GM18870 (cell line): ENCODE measurements around the gene SYT2.
"Not testable (repeated sequence)": the region's sequence is repeated elsewhere in the genome, so short reads cannot be mapped to it uniquely, and the experiment has no call there.

Experiments used
- ATAC-seq: cut with Tn5 transposase; IDR thresholded peaks from one replicate; pipeline ENCODE4 v1.9.1; 2021; ENCODE audit warnings: moderate library complexity; ENCODE audit not compliant: unreplicated experiment

SYT2 gene

DNA sequence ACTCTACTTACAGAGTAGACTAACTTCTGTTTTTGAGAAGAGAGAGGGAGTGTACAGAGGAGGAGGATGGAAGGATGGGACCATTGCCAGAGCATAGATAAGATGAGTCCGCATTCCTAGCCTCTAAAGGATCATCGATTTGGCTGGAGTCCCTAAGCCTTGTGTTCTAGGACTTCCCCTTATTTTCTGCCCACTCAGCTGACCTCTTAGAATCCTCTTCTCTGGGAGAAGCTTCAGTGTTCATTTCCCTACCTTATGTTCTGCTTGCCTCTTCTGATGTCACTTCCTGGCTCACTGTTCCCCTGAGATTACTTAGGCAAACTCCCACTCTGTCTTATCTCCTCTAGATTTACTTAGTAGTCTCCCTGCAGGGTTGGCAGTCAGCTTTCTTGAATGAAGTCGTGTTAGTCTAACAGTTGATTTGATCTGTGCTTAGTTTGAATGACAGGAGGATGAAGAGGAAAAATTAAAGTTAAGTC, 156.7 kb downstream of the SYT2 start:
- no peak for ATAC-seq

- ATAC-seq = not testable (repeated sequence)
Measured at GRCh38 chr1:202553078-202553477, 157.2 kb downstream of the SYT2 start.

- not testable (repeated sequence) for ATAC-seq
Measured at GRCh38 chr1:202552615-202553014, 157.6 kb downstream of the SYT2 start.

- no peak for ATAC-seq
Measured at GRCh38 chr1:202551683-202552082, 158.6 kb downstream of the SYT2 start.

DNA sequence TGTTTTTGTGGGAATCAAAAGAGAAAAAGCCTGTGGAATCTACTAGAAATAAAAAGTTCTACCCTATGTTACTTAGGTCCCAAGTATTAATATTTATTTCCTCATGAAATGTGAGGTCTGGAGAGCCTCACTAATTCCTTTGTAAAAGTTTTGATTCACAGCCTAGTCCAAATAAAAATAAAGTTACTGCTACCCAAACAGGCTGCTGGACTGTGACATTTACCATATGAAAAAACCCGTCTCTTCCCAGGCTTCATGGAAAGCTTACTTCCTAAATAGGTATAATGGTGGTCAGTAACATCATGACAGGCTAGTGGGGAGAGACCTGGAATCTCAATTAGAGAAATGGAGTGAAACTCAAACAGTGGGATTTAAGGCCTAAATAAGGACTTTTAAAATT, 160.2 kb downstream of the SYT2 start:
- not testable (repeated sequence) for ATAC-seq

- no peak for ATAC-seq
Measured at GRCh38 chr1:202547215-202547614, 163.0 kb downstream of the SYT2 start.

- ATAC-seq = peak; percentile 81
Measured at GRCh38 chr1:202546796-202547195, 163.5 kb downstream of the SYT2 start.

- peak; percentile 24 for ATAC-seq
Measured at GRCh38 chr1:202546377-202546776, 163.9 kb downstream of the SYT2 start.

DNA sequence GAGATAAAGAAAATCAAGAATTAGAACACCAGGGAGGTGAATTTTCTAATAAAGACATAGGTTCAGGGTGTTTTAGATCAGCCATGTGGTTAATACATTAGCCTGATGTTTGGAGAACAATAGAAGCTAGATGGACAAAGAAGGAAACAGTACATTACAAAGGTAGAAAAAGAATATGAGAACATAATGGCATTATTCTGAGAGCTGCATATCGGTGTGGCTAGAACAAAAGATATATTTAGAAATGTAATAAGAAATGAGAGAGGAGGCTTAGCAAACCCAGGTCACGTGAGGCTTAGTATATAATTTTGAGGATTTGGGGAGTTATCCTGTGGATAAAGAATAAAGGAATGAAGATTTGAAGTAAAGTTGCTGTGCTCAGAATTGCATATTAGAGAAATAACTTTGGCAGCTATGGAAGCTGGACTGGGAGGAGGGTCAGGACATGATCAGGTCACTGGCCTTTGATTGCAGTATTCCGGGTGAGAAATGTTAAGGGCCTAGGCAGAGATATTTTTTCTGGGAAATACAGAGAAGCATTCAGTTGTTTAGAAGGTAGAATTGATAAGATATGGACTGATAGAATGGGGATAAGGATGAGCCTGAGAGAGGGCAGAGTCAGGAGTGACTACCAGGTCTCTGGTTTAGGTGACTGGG, 164.5 kb downstream of the SYT2 start:
- ATAC-seq = not testable (repeated sequence)

- not testable (repeated sequence) for ATAC-seq
Measured at GRCh38 chr1:202544766-202545449, 165.3 kb downstream of the SYT2 start.

DNA sequence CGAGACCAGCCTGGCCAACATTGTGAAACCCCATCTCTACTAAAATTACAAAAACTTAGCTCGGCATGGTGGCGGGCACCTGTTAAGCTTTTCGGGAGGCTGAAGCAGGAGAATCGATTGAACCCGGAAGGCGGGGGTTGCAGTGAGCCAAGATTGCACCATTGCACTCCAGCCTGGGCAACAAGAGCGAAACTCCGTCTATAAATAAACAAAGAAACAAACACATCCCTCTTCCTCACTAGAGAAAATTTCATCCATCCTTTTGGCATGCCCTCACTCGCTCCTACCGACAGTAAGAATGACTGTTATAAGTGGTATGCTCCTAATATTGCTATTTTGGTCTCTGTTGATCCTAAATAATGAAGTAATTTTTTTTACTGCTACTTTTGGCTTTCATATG, 166.7 kb downstream of the SYT2 start:
- ATAC-seq = not testable (repeated sequence)

DNA sequence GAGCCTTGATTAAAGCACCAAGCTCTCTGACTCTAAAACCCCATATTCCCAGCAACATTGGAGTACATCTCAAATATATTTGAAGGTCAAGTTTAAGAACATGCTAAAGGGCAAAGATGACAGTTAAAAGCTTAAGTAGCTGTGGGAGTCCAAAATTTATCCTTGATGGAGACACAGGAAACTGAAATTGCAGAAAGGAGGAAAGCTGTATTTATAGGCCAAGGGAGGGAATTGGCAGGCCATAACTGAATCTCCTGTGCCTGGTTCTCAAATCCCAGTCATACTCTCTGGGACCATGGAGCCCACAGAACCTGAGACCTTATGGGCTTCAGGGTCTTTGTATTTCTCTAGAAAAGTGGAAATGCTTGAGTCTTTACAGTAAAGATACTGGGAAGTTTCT, 167.8 kb downstream of the SYT2 start:
- ATAC-seq = not testable (repeated sequence)

GRCh38 chr1:202540858-202541257, 169.4 kb downstream of the SYT2 start:
- ATAC-seq = not testable (repeated sequence)
